Measurements from ENCODE around the gene CERS1. TPM values are rescaled to one million over a fixed set of nuclear protein-coding genes. Genes with fewer than 3 reads are reported as not detected.
A peak's percentile ranks its signal among the peaks of the same experiment; 100 is the strongest.

Gene CERS1
- total RNA-seq, 1 experiment from 2014 or later: 0.96 TPM

- TF ChIP-seq, protein P1, sequence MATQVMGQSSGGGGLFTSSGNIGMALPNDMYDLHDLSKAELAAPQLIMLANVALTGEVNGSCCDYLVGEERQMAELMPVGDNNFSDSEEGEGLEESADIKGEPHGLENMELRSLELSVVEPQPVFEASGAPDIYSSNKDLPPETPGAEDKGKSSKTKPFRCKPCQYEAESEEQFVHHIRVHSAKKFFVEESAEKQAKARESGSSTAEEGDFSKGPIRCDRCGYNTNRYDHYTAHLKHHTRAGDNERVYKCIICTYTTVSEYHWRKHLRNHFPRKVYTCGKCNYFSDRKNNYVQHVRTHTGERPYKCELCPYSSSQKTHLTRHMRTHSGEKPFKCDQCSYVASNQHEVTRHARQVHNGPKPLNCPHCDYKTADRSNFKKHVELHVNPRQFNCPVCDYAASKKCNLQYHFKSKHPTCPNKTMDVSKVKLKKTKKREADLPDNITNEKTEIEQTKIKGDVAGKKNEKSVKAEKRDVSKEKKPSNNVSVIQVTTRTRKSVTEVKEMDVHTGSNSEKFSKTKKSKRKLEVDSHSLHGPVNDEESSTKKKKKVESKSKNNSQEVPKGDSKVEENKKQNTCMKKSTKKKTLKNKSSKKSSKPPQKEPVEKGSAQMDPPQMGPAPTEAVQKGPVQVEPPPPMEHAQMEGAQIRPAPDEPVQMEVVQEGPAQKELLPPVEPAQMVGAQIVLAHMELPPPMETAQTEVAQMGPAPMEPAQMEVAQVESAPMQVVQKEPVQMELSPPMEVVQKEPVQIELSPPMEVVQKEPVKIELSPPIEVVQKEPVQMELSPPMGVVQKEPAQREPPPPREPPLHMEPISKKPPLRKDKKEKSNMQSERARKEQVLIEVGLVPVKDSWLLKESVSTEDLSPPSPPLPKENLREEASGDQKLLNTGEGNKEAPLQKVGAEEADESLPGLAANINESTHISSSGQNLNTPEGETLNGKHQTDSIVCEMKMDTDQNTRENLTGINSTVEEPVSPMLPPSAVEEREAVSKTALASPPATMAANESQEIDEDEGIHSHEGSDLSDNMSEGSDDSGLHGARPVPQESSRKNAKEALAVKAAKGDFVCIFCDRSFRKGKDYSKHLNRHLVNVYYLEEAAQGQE (IDR thresholded peaks at IDR 0.05; ENCODE audit: low read depth): no peak
- TF ChIP-seq EGR1 (IDR thresholded peaks at IDR 0.05; ENCODE audit: low read depth) (peak; percentile 50; the same call in 1 of the 2 replicates), POLR2A (IDR thresholded peaks at IDR 0.05; ENCODE audit: borderline replicate concordance, extremely low read depth, insufficient read depth, insufficient read length) (no peak), ZNF274 (IDR thresholded peaks at IDR 0.05; ENCODE audit: low read depth, low read length) (no peak)
Observed at GRCh38 chr19:18895038-18895823, 727 bp downstream of the CERS1 start (continued).

GRCh38 chr19:18894254-18895037 lies 1.5 kb downstream of the CERS1 start:
- BruUV-seq (replicated peaks): no TSS peak
- H3K9me3 ChIP-seq (ENCODE audit: control insufficient read depth in 1 of 2, insufficient read depth in 1 of 2, low read depth in 1 of 2, low read length in 2 of 2): no peaks in the 10 kb centered on the region
- ChIA-PET CTCF (interaction anchor here (1.8 kb wide), 1 partner anchor 93 kb away, joined by 10 read pairs; no protein-coding TSS in a partner anchor), RAD21 (ENCODE audit: low non-redundant PET in 1 of 2, low total read pairs in 2 of 2, uncharacterized antibody in 2 of 2, unreplicated experiment in 2 of 2) (no interaction called here), POLR2A (no interaction called here)
- no peaks in the 10 kb centered on the region for H3K9me2 ChIP-seq (ENCODE audit: insufficient read depth)
- H3K4me1 ChIP-seq (ENCODE audit: control insufficient read depth in 1 of 2, insufficient read depth in 2 of 2, low read length in 2 of 2): peaks cover 0 to 4% of the 10 kb centered on the region in 2 experiments; a peak in 2 of 4 replicates
- no peaks in the 10 kb centered on the region for H3K36me3 ChIP-seq (ENCODE audit: control insufficient read depth in 1 of 2, insufficient read depth in 2 of 2, low read length in 2 of 2)
- H4K20me1 ChIP-seq (ENCODE audit: insufficient read depth): no peaks in the 10 kb centered on the region
- H3K27me3 ChIP-seq (ENCODE audit: insufficient read depth, low read length): no peaks in the 10 kb centered on the region
- H3K9ac ChIP-seq (ENCODE audit: low read length): no peak overlapping the region
- H2AFZ ChIP-seq (ENCODE audit: low read depth, low read length, poor library complexity, severe bottlenecking): no peak overlapping the region
- peak overlapping the region in 1 of 2 experiments; percentile 56; a peak in 3 of 4 replicates for H3K4me3 ChIP-seq (replicated peaks in 1 of 2; ENCODE audit: low read depth in 1 of 2, low read length in 2 of 2)
- H3K27ac ChIP-seq (ENCODE audit: low read depth, low read length): no peak overlapping the region
- H3K4me2 ChIP-seq (ENCODE audit: low read length): peak overlapping the region; percentile 74
- DNase-seq (ENCODE audit: low read depth, low spot score): no peak
- intact Hi-C loops (cut with micrococcal nuclease): loop anchor here (1.0 kb wide), 1 partner anchor 92 kb away; no protein-coding TSS in a partner anchor
- ATAC-seq: no peak
- H3K79me2 ChIP-seq (ENCODE audit: insufficient read depth, low read length): no peaks in the 10 kb centered on the region
- TF ChIP-seq RAD21 (IDR thresholded peaks at IDR 0.05; ENCODE audit: low read depth): no peak
- TF ChIP-seq ZFX (IDR thresholded peaks at IDR 0.05): no peak
- TF ChIP-seq ATF3 (IDR thresholded peaks at IDR 0.05): no peak
- no peak for TF ChIP-seq ZNF274 (IDR thresholded peaks at IDR 0.05; ENCODE audit: low read depth, low read length)
- no peak for TF ChIP-seq CBX3 (IDR thresholded peaks at IDR 0.05; ENCODE audit: low read depth)
- no peak for TF ChIP-seq SP1 (IDR thresholded peaks at IDR 0.05; ENCODE audit: low read depth)
- no peak for TF ChIP-seq FOSL1 (IDR thresholded peaks at IDR 0.05; ENCODE audit: low read depth)
- no peak for TF ChIP-seq ZBTB33 (IDR thresholded peaks at IDR 0.05; ENCODE audit: extremely low read depth, insufficient replicate concordance, low read length)

Data from HCT116 (cell line).